IMR-90 (cell line): ENCODE results near the gene DNASE2B. TPM values are rescaled to one million over a fixed set of nuclear protein-coding genes. Genes with fewer than 3 reads are reported as not detected.

Source experiments
- MAFK ChIP-seq: IDR thresholded peaks from 2 replicates; pipeline ENCODE4 v1.6.1; 2012; ENCODE audit warnings: low read depth, low read length, improper control_type of control experiment
- MXI1 ChIP-seq: IDR thresholded peaks from 2 replicates; pipeline ENCODE4 v1.6.1; 2012; ENCODE audit warnings: low read depth, mild to moderate bottlenecking, low read length, moderate library complexity, borderline replicate concordance
- NFE2L2 ChIP-seq: fragments of 150-350 bp; IDR thresholded peaks from 2 replicates; pipeline ENCODE4 v1.6.1; 2016; ENCODE audit warnings: low read depth, mild to moderate bottlenecking, low read length
- SMC3 ChIP-seq: fragments of 150-350 bp; IDR thresholded peaks from 2 replicates; pipeline ENCODE4 v1.6.1; 2016; ENCODE audit warnings: low read depth, mild to moderate bottlenecking, antibody characterized with exemption, low read length, moderate library complexity
- polyA plus RNA-seq, 3 experiments: library from polyadenylated mRNA; depleted of rRNA; stranded (reverse); fragments of >200 nt; gene quantifications; 2 replicates each; pipeline ENCODE4 v1.2.3, GENCODE V29; 2012; ENCODE audit warnings: low replicate concordance in 1 of 3
- total RNA-seq: library from RNA; depleted of rRNA; stranded (reverse); fragments of >200 nt; gene quantifications from 2 replicates; pipeline ENCODE4 v1.2.3, GENCODE V29; 2012

Gene DNASE2B
- total and polyA plus RNA-seq, 2 of the 4 experiments (the other 2 are of a cell fraction): not detected

- TF ChIP-seq MXI1: no peak
- TF ChIP-seq SMC3: peak; percentile 99
- no peak for TF ChIP-seq MAFK
- no peak for TF ChIP-seq NFE2L2
Measured at GRCh38 chr1:84433258-84434080, 35.2 kb downstream of the DNASE2B start (continued).
